Measurements from ENCODE around the gene ESPL1.

- no peak for TF ChIP-seq ZBTB8A (CRISPR knock-in tag; IDR thresholded peaks at IDR 0.05; ENCODE audit: borderline replicate concordance, low read depth)
- no peak for TF ChIP-seq RFX5 (IDR thresholded peaks at IDR 0.05; ENCODE audit: low read depth, low read length)
- no peak for TF ChIP-seq NR2C2 (CRISPR knock-in tag; IDR thresholded peaks at IDR 0.05; ENCODE audit: borderline replicate concordance)
- TF ChIP-seq, protein P1, sequence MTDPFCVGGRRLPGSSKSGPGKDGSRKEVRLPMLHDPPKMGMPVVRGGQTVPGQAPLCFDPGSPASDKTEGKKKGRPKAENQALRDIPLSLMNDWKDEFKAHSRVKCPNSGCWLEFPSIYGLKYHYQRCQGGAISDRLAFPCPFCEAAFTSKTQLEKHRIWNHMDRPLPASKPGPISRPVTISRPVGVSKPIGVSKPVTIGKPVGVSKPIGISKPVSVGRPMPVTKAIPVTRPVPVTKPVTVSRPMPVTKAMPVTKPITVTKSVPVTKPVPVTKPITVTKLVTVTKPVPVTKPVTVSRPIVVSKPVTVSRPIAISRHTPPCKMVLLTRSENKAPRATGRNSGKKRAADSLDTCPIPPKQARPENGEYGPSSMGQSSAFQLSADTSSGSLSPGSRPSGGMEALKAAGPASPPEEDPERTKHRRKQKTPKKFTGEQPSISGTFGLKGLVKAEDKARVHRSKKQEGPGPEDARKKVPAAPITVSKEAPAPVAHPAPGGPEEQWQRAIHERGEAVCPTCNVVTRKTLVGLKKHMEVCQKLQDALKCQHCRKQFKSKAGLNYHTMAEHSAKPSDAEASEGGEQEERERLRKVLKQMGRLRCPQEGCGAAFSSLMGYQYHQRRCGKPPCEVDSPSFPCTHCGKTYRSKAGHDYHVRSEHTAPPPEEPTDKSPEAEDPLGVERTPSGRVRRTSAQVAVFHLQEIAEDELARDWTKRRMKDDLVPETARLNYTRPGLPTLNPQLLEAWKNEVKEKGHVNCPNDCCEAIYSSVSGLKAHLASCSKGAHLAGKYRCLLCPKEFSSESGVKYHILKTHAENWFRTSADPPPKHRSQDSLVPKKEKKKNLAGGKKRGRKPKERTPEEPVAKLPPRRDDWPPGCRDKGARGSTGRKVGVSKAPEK (CRISPR knock-in tag; IDR thresholded peaks at IDR 0.05; ENCODE audit: borderline replicate concordance) = no peak
- no peak for TF ChIP-seq SP2 (CRISPR knock-in tag; IDR thresholded peaks at IDR 0.05)
- TF ChIP-seq MATR3 (CRISPR knock-in tag; IDR thresholded peaks at IDR 0.05) = no peak
- TF ChIP-seq HOXA7 (CRISPR knock-in tag; IDR thresholded peaks at IDR 0.05) = no peak
- TF ChIP-seq, protein P2, sequence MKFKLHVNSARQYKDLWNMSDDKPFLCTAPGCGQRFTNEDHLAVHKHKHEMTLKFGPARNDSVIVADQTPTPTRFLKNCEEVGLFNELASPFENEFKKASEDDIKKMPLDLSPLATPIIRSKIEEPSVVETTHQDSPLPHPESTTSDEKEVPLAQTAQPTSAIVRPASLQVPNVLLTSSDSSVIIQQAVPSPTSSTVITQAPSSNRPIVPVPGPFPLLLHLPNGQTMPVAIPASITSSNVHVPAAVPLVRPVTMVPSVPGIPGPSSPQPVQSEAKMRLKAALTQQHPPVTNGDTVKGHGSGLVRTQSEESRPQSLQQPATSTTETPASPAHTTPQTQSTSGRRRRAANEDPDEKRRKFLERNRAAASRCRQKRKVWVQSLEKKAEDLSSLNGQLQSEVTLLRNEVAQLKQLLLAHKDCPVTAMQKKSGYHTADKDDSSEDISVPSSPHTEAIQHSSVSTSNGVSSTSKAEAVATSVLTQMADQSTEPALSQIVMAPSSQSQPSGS (CRISPR knock-in tag; IDR thresholded peaks at IDR 0.05) = no peak
- no peak for TF ChIP-seq ZNF331 (CRISPR knock-in tag; IDR thresholded peaks at IDR 0.05)
- no peak for TF ChIP-seq EZH2 (conservative IDR thresholded peaks at IDR 0.05; ENCODE audit: low read depth, low read length)
- TF ChIP-seq CBX5 (CRISPR knock-in tag; IDR thresholded peaks at IDR 0.05; ENCODE audit: borderline replicate concordance) = no peak
- no peak for TF ChIP-seq XRCC5 (optimal IDR thresholded peaks at IDR 0.05; ENCODE audit: low read length)
- TF ChIP-seq, protein P3, sequence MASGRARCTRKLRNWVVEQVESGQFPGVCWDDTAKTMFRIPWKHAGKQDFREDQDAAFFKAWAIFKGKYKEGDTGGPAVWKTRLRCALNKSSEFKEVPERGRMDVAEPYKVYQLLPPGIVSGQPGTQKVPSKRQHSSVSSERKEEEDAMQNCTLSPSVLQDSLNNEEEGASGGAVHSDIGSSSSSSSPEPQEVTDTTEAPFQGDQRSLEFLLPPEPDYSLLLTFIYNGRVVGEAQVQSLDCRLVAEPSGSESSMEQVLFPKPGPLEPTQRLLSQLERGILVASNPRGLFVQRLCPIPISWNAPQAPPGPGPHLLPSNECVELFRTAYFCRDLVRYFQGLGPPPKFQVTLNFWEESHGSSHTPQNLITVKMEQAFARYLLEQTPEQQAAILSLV (CRISPR knock-in tag; IDR thresholded peaks at IDR 0.05; ENCODE audit: borderline replicate concordance) = no peak
- TF ChIP-seq ZNF274 (CRISPR knock-in tag; IDR thresholded peaks at IDR 0.05) = no peak
Observed at GRCh38 chr12:53328043-53328435, 59.9 kb downstream of the ESPL1 start.

All from HepG2 (cell line).